Stomach (tissue), 4 donors: Measurements from ENCODE around the gene OLFM1.

Experiments
- CTCF ChIP-seq, 7 experiments: fragments of 450-650 bp in 4 of 7; fragments of 200-600 bp in 3 of 7; sonication (generic) in 3 of 7; IDR thresholded peaks; one replicate each; pipeline ENCODE4 v1.5.1; 2016 to 2019; ENCODE audit warnings: antibody characterized with exemption in 7 of 7, control low read depth in 2 of 7, mild to moderate bottlenecking in 1 of 7
- EP300 ChIP-seq: sonication (generic); formaldehyde crosslinking; IDR thresholded peaks from one replicate; pipeline ENCODE4 v1.6.1; 2017; ENCODE audit warnings: antibody characterized with exemption
- POLR2A ChIP-seq, 4 donors: fragments of 450-650 bp; IDR thresholded peaks; one replicate each; pipeline ENCODE4 v1.6.1; 2016; ENCODE audit warnings: antibody characterized with exemption in 4 of 4, control low read depth in 2 of 4, mild to moderate bottlenecking in 1 of 4, moderate library complexity in 1 of 4
- POLR2AphosphoS5 ChIP-seq, 3 donors: sonication (generic); formaldehyde crosslinking; IDR thresholded peaks; one replicate each; pipeline ENCODE4 v1.6.1; 2016; ENCODE audit warnings: antibody characterized with exemption in 3 of 3

DNA sequence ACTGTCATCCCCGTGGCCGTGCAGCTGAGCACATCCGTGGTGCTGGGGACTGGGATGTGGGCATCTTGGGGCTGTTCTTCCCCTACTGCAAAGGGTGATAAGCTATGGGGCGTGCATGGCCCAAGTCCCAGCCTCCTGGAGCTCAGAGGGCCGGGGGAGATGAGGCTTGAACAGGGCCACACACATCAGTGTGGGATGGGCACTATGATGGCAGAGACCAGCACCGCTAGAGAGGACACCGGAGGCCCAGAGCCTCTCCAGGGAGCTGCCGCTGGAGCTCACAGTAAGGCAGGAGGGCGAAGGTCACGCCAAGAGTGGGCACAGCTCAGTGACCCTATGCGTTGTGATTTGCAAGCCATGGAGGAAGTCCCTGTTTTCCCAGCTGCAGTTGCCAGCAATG, 63.5 kb downstream of the OLFM1 start:
- TF ChIP-seq EP300 = no peak
- no peak for TF ChIP-seq CTCF (IDR thresholded peaks at IDR 0.05)
- TF ChIP-seq POLR2AphosphoS5 (IDR thresholded peaks at IDR 0.05) = no peak
- no peak for TF ChIP-seq POLR2A (IDR thresholded peaks at IDR 0.05)
